Prostate gland (tissue), 2 donors: Measurements from ENCODE around the gene ERG.

ENCODE experiments used
- POLR2A ChIP-seq: fragments of 450-650 bp; IDR thresholded peaks from one replicate; pipeline ENCODE4 v1.6.1; 2016; ENCODE audit warnings: antibody characterized with exemption, mild to moderate bottlenecking
- POLR2AphosphoS5 ChIP-seq: sonication (generic); formaldehyde crosslinking; IDR thresholded peaks from one replicate; pipeline ENCODE4 v1.6.1; 2017; ENCODE audit warnings: antibody characterized with exemption
- TF ChIP-seq, protein P1 (sequence below), 4 experiments: fragments of 200-600 bp in 2 of 4; fragments of 450-650 bp in 2 of 4; sonication (generic) in 2 of 4; IDR thresholded peaks; 1 replicate in 3 of 4; 2 replicates in 1 of 4; pipeline ENCODE4 v1.5.1; 2016 to 2019; ENCODE audit warnings: antibody characterized with exemption in 4 of 4, mild to moderate bottlenecking in 2 of 4, moderate library complexity in 2 of 4

DNA sequence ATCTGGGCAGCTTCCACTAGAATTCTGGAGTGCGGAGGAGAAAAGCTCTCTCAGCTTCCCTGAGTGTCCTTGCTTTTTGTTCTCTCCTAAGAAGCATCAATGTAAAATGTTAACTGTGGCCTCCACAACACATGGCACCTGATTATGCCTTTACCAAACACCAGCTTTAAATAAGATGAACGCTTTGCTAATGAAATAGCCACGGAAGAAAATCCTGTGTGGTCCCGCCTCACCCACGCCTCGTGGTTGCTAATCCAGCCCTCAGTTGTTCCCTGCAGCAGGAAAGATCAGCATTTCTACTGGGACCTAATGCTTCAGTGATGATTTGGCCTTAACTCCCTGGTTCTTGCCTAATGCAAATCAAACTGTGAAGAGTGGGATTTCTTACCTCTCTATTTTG lies 1.8 kb upstream of the ERG start:
- TF ChIP-seq, protein P1, sequence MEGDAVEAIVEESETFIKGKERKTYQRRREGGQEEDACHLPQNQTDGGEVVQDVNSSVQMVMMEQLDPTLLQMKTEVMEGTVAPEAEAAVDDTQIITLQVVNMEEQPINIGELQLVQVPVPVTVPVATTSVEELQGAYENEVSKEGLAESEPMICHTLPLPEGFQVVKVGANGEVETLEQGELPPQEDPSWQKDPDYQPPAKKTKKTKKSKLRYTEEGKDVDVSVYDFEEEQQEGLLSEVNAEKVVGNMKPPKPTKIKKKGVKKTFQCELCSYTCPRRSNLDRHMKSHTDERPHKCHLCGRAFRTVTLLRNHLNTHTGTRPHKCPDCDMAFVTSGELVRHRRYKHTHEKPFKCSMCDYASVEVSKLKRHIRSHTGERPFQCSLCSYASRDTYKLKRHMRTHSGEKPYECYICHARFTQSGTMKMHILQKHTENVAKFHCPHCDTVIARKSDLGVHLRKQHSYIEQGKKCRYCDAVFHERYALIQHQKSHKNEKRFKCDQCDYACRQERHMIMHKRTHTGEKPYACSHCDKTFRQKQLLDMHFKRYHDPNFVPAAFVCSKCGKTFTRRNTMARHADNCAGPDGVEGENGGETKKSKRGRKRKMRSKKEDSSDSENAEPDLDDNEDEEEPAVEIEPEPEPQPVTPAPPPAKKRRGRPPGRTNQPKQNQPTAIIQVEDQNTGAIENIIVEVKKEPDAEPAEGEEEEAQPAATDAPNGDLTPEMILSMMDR (IDR thresholded peaks at IDR 0.05) = no peak
- no peak for TF ChIP-seq POLR2A
- TF ChIP-seq POLR2AphosphoS5 = no peak
